Fibroblast of upper back skin (primary cell): ENCODE measurements around the gene UGT8.

Experiments
- DNase-seq: peaks from one replicate; pipeline ENCODE4 v3.0.0-alpha.2; 2013

Gene UGT8

GRCh38 chr4:114694770-114695169, 96.2 kb downstream of the UGT8 start:
- peak; percentile 30 for DNase-seq

DNA sequence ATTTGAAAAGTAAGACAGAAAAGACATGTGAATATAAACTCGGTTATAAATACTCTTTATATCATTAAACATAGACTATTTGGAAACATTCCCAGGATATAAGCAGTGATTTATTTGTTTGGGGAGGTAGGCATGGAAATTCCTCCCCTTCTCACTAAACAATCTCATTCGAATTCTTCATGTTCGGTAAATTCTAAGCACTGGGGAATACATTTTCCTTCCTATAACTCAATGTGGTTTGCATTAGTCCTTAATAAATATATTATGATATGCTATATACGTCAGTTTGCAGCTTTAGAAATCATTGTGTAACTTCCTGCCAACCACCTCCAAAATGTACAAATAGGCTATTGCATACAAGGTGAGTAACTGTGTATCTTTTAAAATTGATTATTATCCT, 99.6 kb downstream of the UGT8 start:
- DNase-seq = peak; percentile 22

DNA sequence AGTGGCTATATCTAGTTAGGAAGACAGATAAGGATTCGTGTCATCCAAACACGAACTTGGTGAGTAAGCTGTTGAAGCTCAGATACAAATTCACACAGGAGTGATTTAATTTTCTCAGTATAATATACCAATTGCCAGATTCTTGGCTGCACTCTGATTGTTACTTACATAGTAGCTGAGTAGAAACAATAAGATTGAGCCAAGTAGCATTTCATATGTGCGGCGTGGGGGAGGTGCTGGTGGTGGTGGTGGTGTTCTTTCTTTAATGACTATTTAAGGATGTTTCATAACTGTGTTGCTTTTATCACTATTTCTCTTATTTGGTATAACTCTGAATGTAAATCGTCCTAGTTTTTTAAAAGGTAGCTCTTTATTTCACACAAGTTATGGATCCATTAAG, 102.9 kb downstream of the UGT8 start:
- no peak for DNase-seq

DNA sequence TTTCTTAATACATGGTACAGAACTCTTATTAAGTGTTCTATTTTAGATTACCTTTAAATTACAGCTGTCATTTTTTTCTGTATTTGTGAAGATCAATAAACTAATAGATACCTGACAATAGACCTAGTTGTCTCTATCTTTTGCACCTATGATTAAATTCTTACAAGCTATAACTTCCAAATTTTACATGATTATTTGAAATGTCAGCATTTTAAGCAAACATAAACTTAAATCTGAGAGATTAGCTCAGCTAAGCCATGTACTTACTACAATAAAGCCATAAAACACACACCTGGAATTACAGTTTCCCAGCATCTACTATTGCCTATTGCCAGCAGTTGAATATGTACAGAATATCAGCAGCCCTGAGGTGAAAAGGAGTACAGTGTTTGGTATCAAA, 118.8 kb downstream of the UGT8 start:
- DNase-seq = no peak

DNA sequence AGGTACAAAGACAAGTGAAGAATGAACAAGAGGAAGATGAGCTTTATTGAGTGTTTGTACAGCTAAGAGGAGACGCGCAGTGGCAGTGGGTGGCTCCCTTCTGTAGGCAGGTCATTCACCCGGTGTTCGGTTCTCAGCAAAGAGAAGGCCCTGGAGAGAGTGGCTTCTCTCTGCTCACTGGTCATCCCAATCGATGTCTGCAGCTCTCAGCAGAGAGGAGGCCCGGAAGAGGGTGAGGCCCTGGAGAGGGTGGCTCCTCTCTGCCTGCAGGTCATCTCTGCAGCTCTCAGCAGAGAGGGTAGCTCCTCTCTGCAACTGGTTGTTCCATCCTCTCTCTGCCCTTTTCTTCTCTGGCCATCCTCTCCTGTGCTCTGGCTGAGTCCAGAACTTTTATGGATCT, 126.5 kb downstream of the UGT8 start:
- DNase-seq = no peak

DNA sequence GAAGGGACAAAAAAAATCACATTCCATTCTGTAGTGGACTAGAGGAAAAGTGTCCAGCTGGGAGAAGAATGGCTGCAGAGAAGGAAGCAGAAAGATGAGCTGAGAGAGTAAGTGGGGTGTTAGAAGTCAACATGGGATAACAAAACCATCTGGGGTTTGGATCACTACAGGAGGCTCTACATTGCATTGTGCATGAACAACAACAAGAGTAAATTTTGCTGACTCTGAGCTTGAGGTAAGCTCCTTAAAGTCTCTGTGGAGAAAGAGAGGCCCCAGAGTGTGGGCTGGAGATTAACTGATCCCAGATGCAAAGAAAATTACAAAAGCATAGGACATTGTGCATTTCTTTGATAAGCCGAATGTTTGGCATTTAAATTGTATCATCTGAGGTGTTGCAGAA, 128.9 kb downstream of the UGT8 start:
- DNase-seq = no peak
